H1 (cell line): ENCODE results near the gene PRIMPOL.

ENCODE experiments used
- CEBPB ChIP-seq: IDR thresholded peaks from 2 replicates; pipeline ENCODE4 v1.6.1; 2012; ENCODE audit warnings: low read depth, low read length
- EP300 ChIP-seq, 2 experiments: IDR thresholded peaks; 1 replicate in 1 of 2; 2 replicates in 1 of 2; pipeline ENCODE4 v1.6.1; 2011 to 2012; ENCODE audit warnings: low read depth in 2 of 2, low read length in 2 of 2, mild to moderate bottlenecking in 2 of 2, borderline replicate concordance in 1 of 2, inconsistent platforms in 1 of 2, moderate library complexity in 1 of 2
- MAFK ChIP-seq: IDR thresholded peaks from 2 replicates; pipeline ENCODE4 v1.6.1; 2012; ENCODE audit warnings: low read depth, mild to moderate bottlenecking, improper control_type of control experiment, low read length
- RNF2 ChIP-seq: fragments of 200-900, 300-1000 bp; sonication (generic); IDR thresholded peaks from 2 replicates; pipeline ENCODE4 v1.7.1; 2016; ENCODE audit warnings: borderline replicate concordance, low read depth, mild to moderate bottlenecking, antibody characterized with exemption, low read length; ENCODE audit not compliant: poor library complexity, severe bottlenecking; ENCODE audit errors: missing control alignments
- ZNF274 ChIP-seq: IDR thresholded peaks from 2 replicates; pipeline ENCODE4 v1.7.0; 2012; ENCODE audit warnings: low read length, borderline replicate concordance; ENCODE audit errors: extremely low read depth
- TF ChIP-seq, protein P1 (sequence below): IDR thresholded peaks from 2 replicates; pipeline ENCODE4 v1.6.1; 2012; ENCODE audit warnings: inconsistent platforms

DNA sequence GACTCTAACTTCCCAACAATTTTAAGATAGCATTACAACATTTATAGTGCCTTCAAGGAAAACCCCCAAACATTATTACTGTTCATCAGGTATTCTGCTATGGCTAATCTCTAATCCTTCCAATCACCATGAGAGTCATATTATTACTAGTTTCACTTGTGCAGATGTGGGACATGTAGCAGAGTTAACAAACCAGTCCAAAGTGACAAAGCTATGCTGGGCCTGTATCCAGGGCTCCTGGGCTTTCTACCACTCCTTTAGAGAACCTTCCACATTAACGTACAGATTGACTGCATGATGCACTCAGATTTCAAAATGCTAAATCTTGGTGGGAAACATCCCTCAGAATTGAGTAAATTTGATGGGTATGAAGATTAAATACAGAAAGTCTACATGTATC, 16.7 kb upstream of the PRIMPOL start:
- TF ChIP-seq CEBPB (no peak), RNF2 (no peak), EP300 (IDR thresholded peaks at IDR 0.05; ENCODE audit: borderline replicate concordance in 1 of 2, low read depth in 2 of 2, low read length in 2 of 2) (no peak), ZNF274 (no peak), MAFK (no peak)
- TF ChIP-seq, protein P1, sequence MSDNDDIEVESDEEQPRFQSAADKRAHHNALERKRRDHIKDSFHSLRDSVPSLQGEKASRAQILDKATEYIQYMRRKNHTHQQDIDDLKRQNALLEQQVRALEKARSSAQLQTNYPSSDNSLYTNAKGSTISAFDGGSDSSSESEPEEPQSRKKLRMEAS: no peak
